ENCODE data around the gene MUSTN1.

MUSTN1 gene

DNA sequence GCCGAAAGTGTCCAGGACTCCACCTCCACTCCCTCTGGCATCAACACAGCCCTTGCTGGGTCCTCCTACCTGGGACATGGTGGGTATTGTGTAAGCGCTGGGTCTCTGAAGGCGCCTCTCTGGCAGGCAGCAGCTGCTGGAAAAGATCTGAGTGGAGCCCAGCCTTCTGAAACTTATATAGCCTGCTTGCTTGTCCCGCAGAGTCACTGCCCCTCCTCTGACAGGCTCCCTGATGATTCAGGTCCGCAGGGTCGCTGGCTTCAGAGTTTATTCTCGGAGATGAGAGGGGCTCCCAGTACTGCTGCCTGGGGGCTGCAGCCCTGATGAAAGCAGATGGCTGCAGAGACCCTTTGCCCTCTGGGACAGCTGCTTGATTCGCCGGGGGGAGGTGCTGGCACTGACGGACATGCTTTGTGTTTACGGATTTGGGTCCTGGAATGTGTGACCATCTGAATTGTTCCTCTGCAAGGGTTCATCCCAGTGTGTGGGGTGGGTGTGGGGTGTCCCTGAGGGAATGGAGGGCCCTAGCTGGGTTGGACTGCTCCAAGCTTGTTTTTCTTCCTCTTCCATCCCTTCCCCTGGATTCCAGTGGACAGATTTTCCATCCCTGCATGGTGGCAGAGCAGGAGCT lies at the start of gene MUSTN1:
Gene MUSTN1 (minus strand): TSS at position 149 of the 631 bp plus-strand sequence. CDS start 71 bp downstream, at position 78.
- peak; percentile 14 for DNase-seq

DNA sequence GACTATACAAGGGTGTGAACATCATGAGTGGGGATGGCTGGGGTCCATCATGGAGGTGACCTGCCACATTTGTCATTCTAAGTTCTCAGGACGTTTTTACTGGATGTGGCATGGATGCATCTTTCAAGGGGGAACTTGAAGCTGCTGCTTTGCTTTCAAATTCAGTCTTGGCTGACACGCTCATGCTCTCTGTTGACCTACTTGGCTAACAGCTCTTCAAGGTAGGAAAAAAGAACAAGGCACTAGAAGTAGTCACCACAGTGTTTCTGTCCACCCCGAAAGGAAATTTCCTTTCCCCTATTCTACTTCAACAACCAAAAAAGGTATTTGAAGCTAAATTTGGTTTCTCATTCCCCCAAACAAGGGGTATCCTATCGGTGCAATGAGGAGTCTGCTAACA lies 47.6 kb upstream of the MUSTN1 start:
- DNase-seq = no peak

DNA sequence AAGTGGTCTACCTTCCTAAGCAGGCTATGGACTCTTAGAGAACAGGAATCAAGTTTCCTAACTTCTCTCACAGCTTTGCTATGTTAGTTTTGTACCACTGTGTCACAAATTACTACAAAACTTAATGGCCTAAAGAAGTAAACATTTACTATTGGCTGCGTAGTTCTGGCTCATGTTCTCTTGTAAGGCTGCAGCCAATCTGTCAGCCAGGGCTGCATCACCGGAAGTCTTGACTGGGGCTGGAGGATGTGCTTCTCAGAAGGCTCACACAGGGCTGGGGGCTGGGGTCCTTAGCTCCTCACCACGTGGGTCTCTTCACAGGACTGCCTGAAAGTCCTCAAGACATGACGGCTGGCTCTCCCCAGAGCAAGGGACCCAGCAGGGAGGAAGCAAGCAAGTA lies 47.1 kb upstream of the MUSTN1 start:
- no peak for DNase-seq

DNA sequence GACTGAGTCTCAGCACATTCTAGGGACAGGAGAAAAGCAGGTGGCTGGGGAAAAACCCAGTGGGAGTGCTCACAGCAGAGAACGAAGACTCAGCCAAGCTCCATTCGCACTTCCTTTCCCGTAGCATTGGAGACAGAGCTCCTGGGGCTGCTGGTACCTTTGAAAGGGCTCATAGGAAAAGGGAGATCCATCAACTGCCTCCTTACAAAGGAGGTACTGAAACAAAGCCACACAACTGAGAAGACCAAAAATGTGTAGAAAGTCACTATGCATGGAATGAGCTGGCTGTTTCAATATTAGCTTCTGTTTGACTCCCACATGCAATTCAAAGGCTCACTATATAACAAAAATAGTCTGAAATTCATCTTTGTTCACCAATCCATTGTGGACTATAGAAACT lies 45.7 kb upstream of the MUSTN1 start:
- DNase-seq = no peak

DNA sequence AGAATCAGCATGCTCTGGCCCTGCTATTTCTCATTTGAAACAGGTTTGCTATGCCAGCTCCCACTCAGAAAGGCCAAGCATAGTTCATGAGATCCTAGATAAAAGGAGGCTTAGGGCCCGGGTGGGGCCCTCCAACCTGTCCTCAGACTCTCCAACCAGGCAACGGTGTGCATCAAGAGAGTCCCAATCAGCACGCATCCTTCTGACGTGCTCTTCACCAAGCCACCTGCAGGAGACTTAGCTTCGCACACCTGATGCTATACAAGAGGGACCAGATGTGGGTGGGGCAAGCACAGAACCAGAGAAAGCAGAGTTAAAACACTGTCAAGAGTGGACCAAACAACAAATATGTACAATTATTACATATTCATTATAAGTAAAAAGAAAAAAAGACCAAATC lies 45.2 kb upstream of the MUSTN1 start:
- no peak for DNase-seq

DNA sequence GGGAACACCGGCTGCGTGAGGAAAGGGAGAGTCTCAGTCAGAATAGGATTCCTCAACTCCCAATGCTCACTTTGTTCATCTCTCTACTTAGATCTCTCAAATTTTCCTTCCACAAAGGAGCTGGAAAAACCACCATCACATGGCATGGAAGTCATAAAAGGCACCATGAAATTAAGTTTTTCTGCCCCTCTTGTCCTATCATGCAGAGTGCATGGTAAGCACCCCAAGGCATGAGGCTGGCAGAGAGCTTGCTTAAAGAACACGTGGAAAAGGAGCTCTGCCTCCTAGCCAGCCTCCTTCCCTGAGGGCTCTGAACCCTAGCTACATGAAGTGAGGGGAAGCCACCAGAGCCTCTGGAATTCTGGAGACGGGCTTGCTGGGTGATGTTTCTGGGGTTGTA lies 44.8 kb upstream of the MUSTN1 start:
- DNase-seq = no peak

DNA sequence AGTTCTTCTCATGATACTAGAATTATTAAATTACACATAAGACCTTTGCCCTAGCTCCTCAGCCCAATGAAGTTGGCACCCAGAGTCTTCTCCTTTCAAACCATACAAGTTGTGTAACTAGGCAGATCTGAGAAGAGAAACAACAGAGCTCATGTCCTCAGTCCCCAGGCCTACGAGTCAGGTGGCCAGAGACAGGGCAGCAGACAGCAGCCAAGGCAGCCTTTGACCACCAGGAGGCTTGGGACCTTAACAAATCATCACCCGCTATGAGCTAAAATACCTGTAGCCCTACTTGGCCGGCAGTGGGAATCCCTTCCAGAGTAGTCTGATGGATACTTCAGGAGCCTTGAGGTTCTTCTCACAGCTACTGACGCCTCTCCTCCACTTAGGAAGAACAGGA lies 44.3 kb upstream of the MUSTN1 start:
- DNase-seq = no peak

DNA sequence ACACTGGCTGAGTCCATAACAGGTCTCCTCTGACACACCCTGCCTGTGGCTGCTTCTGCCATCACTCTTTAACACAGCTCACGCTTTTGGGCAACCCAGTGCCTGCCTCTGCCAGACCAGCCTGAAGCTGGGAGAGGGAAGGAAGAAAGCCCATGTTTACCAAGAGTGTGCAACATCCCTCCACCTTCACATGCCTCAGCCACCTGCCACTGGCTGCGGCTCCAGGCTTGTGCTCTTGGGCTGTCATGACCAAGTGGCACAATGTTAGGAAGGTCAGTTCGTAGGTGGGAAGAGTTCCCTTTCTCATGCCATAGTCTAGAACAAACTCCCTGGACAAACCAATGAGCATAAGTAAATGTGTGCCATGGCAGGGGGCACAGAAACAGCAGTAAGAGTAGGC lies 42.3 kb upstream of the MUSTN1 start:
- DNase-seq = no peak

DNA sequence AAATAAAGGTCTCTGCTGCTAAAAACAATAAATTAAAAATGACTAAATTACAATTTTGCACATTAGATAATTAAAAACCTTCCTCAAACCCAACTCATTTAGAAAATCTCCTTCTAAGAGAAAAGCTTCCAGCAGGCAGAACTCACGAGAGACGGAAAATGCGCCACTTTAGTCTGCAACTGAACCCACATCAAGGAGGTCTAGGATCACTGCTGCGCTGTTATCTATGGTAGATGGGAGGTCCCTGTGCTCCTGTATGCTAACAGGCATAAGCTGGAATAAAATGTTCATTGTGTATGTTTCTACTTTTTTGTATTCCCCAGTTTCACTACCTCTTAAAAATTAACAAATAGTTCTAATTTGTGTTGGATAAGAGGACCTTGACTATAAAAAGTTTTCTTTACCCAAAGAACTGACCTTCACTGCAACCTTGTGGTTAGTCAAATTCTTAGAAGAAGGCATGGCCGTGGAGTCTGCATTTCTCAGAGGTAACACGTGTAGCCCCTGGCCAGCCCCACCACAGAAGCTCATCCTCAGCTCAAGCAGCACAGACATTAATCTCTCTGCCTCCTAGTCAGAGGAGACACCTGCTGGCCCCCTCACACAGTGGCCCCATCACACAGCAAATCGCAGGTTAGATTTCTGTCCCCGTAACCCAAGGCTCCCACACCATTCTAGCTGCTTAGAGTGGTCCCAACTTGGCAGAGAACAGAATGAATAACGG lies 40.2 kb upstream of the MUSTN1 start:
- DNase-seq = no peak

DNA sequence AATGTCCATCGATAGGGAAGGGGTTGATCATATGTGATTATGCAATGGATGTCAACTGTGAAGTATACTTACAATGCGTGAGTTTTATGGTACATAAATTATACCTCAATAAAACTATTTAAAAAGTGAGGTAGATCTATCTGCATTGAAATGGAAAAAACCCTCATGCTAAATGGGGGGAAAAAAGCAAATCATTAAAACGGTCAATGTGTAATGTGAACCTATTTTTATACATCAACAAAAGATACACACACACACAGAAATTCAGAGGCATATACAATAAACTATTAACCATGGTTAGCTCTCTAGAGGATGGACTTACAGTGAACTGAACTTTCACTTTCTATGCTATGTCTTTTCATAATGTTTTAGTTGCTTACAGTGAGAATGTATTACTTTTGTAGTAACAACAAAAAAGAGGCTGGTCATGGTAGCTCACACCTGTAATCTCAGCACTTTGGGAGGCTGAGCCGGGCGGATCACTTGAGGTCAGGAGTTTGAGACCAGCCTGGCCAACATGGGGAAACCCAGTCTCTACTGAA lies 39.4 kb upstream of the MUSTN1 start:
- no peak for DNase-seq

DNA sequence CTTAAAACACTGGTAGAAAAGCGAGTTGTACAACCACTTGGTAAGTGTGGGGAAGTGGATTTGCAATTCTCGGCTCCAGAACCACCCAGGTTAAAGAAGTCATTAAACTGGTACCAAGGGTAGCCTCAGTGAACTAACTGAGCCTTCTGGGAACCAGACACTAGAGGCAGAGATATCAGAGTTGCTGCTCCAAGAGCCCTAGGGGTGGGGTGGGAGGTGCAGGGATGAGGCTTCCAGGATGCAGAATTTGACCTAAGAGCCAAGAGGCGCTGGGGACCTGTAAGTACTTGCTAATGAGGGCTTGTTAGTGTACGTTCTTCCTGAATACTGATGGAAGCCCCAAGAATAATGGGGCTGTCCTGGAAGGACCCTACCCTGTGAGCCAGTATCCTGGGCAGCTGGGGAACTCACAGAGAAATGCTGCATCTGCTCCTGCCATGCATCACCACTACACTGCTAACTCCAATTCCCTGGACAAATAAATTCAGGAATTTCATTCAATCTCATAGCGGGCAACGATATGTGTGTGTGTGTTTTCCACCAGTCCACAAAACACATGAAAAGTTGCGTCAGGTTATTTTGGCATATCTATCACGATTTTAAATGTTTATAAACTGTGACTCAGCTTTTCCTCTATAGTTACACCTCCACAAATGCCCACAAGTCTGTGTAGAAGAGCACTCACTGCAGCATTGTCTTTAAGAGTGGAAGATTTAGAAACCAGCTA lies 38.8 kb upstream of the MUSTN1 start:
- DNase-seq = peak; percentile 45

DNA sequence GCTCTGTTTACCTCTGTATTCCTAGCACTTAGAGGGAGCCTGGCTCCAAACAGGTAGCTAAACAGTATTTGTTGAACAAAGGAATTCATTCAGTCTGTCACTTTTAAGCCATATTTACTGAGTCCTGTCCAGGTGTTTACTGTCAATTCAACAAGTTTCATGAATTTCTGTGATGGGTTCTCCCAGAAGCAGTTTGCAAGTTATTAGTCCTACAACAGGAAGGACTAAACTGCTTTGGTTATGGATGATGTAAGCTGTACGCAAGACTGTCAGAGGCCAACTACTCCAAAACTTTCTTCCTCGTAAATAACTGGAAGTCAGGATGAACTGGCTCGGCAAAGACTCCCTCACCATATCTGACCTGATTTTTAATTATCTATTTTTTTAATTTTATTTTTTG lies 37.4 kb upstream of the MUSTN1 start:
- DNase-seq = peak; percentile 73

DNA sequence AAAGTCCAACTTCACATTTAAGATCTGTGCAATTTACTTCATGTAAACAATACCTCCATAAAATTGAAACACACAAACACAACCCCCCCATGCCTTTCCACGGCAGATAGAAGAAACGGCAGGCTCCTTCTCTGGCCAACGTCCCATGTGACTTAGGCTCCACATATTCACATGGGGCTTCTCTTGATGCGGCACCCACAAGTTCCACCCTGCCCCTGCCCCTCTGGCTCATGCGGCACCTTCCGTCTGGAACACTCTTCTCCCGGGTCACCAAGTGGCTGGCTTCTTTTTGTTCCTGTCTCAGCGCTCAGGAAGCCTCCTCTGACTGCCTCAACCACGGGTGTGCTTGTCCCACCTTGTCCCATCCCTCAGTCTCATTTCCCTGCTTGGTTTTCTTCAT lies 36.9 kb upstream of the MUSTN1 start:
- no peak for DNase-seq

DNA sequence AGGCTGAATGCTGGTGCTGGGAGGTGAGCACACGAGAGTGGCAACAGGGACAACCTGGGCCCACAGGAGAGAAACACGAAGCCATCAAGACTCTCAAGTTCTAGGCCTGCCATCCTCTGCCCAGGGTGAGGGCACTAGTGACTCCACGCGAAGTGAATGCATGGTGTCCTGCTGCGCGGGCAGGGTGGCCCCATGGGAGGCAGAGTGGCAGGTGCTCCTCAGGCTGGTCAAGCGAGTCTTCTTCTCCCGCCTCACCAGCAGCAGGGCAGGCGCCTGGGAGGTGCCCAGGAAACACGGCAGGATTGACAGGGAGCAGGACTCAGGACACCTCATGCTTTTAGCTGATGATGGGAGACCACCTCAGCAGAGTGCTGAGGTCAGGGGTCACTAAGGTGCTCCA lies 35.7 kb upstream of the MUSTN1 start:
- DNase-seq = no peak

DNA sequence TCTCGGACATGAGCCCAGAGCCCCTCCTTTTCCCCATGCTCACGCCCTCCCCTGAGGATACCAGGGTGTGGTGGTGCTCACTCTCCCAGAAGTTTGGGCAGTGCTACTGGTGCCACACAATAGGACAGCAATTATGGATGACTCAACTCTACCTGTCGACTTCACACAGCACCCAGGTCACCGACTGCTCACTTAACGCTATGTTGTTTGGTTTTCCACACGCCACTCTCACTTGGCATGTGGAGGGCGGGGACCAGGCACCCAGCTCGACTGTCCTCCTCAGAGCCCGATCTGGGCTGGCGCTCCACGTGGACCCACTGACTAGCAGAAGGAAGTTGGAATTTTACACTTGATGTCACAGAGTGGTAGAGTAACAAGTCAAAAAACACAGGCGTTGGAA lies 31.6 kb upstream of the MUSTN1 start:
- no peak for DNase-seq

DNA sequence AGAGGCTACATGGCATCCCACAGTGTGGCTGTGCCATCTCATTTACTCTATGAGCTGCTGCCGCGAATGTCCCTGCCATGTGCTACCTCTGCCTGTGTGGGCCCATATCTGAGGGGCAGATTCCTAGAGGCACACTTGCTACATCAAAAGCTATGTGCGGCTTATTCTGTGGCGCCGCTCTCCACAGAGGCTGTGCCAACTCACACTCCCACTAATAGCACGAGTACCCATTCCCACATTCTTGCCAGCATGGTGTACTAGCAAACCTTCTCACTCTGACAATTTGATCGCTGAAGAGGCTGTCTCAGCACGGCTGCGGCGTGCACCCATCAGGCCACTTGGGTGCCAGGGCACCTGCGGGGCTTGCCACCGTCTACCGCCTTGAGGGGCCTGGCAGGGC lies 31.2 kb upstream of the MUSTN1 start:
- DNase-seq = no peak

DNA sequence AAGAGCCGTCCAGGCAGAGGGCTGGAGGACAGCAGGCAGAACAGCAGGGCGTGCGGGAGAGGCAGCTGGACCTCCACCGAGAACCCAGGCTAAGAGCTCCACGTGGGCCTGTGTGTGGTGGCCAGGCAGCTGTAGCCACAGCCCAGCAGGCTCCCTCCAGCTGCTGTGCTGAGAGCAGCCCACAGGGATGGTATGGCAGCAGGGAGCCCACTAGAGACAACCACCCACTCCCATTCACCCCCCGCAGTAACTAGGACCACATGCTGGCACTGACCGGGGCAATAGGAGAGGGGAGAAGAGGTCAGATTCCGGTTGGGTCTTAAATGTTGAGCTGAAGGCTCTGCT lies 25.6 kb upstream of the MUSTN1 start:
- DNase-seq = no peak

DNA sequence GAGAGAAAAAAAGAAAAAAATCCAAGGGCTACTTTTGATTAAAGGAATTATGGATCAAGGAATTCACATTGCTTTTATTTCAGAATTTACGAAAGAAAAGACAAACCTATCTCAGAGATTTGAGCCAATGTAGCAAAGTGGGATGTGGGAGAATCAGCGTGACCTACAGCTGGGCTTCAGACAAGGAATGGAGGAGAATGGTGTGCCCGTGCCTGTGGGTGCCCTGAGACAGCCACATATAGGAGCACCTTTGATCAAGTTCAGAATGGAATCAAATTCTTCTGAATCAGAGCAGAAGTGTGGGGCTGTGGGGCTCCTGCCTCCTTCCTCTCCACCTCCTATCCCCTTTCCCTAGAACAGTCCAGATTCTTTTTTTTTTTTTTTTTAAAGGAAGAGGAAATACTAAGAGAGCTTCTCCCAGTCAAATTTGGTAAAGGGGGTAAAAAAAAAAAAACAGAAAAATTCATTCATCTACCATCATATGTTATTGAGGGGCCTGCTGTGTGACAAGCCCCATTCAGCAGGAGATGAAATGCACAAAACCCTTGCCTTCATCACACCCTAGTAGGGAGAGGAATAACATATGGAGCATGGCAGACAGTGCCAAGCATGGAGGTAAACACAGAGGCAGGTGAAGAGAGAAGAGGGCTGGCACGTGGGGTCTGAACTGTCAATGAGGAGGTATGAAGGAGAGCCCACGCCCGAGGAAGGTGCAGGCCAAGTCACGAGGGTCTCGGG lies 25.0 kb upstream of the MUSTN1 start:
- no peak for DNase-seq

DNA sequence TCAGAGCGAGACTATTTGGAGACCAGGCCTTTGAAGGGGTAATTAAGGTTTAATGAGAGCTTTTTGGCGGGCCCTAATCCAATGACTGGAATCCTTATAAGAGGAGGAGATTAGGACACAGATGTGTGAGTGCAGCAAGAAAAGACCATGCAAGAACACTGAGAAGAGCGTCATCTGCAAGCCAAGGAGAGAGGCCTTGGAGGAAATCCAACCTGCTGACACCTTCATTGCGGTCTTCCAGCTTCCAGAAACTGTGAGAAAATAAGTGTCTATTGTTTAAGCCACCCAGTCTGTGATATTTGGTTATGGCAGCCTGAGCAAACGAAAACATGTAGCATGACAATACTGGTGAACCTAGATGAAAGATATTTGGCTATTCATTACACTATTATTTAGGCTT lies 23.0 kb upstream of the MUSTN1 start:
- no peak for DNase-seq

DNA sequence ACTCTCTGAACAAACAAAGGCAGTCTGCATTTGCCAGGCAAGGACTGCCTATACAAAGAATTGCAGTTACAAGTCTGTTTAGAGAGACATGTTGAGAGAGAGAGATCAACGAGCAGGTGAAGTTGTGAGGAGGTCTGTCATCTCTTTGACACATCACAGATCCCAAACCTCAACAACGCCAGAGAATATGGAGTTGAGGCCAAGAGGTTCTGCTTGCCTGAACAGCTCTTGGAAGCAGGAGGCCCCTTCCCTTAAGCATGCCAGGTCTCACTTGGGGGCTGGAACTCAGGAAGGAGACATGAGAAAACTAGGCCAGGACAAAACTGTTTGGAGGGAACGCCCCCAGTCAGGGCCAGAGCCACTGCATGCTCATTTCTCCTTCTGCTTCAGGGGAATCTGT lies 22.3 kb upstream of the MUSTN1 start:
- no peak for DNase-seq

DNA sequence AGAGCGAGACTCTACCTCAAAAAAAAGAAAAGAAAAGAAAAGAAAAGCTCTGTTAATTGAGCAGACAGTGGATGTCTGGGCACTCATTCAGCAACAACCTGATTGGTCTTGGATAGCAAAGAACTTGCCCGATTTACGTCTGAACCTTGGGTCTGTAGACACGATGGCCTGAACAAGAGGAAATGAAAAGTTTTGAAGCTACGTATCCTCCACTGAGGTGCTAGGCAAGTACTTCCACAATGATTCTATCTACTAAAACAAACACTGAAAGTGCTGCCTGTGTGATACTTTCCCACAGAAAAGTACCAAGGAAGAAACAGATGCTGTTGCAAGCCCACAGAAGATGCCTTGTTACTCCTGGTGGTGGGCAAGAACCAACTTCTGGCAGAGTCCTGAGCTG lies 21.8 kb upstream of the MUSTN1 start:
- no peak for DNase-seq

DNA sequence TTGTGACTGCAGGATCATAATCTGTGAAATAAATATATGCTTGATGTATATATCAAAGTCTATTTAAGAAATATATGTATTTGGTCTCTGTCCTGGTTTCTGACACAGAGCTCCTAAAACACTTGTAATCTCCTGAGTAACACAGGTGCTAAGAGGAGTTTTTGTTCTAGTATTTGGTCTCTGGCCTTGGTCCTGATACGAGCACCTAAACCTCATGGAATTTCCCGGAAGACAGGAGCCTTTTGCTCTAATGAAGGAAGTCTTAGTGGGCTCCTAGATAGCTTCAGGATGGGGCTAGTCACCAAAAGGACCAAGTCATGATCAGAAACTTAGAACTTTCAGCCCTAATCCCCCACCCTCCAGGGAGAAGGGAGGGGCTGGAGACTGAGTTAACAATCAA lies 19.2 kb upstream of the MUSTN1 start:
- DNase-seq = no peak

DNA sequence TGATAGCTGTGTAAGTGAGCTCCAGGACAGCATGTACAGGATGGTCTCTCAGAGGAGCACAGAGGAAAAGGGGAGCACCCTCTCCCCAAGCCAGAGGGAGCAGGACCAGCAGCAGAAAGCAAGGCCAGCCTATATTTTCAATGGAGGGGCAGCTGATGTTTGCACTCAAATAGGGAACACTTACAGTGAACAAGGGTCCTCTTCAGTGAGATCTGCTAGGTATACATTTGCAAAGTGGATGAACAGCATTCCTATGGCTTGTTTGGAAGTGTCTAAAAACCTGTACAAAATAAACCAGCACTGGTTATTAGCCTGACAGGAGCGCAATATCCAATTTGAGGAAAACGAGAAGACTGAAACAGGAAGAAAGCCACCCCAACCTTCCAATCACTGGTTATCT lies 17.6 kb upstream of the MUSTN1 start:
- DNase-seq = no peak
